ENCODE data around the gene CNOT4. TPM values are rescaled to one million over a fixed set of nuclear protein-coding genes. Genes with fewer than 3 reads are reported as not detected.

The CNOT4 gene
- total and polyA plus RNA-seq, 8 donors = 4.6 to 50.2 (median 10.9) TPM

DNA sequence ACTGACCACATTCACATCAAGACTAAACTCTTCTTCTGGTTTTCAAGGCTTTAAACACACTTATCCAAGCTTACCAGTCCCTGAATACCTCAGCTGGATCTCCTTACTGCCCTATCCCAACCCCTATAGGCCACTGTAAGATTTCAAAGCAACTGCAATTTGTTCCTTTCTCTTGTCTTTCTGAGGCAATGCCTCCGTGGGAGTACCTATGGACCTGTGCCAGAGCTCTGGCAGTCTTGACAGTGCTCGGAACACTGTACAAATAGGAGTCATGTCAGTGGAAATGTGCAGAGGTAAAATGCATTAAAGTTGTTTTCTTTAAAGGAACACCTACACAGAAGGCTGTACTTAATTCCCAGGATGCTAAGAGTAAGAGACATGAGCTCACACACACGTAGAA lies 124.7 kb downstream of the CNOT4 start:
- intact Hi-C loops (cut with DNase I; ENCODE audit: low total_unique reads) = no loop called here
- WGBS, 5 donors = 29 to 51% (median 42%) methylated on average over 3 of the region's 3 CpGs
- no peaks in the 10 kb centered on the region for H3K27me3 ChIP-seq
- no peak overlapping the region for H3K27ac ChIP-seq
- peak in 1 of 2 donors; percentile 36 for DNase-seq
- no peaks in the 10 kb centered on the region for H3K9me3 ChIP-seq
- H3K36me3 ChIP-seq = peaks cover 0 to 14% (median 2%) of the 10 kb centered on the region in 4 donors
- TF ChIP-seq EP300 (IDR thresholded peaks at IDR 0.05) (no peak), POLR2A (IDR thresholded peaks at IDR 0.05) (no peak)
- H3K4me1 ChIP-seq = peaks cover 0 to 22% (median 8%) of the 10 kb centered on the region in 4 donors
- H3K4me3 ChIP-seq = no peak overlapping the region

DNA sequence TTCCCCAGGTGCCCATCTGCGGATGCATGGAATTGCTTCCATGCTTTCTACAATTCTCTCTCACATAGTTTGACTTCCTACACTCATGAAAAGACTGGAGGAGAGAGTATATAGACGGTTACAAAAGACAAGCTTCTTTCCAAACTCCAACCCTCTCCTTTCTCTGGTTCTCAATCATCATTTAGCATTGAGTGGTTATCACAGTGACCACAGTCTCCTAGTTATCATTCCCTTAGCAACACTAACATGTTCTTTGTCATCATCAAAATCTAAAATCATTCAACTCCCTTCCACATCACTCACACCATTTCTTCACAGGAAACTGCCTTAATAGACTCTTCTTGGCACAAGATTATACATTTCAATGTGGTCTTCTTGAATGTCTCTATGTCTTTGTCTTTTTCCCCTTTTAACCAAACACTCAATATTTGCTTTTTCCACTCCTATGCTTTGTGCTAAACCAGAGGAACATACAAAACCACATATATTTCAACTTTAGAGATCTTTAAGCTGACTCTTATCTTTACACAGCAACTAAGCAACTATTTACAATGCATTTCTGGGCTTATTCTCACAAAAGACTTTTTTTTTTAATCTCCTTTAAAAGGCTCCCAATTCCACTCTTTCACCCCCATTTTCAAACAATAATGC lies 126.3 kb downstream of the CNOT4 start:
- H3K4me3 ChIP-seq = no peak overlapping the region
- intact Hi-C loops (cut with DNase I; ENCODE audit: low total_unique reads) = no loop called here
- H3K4me1 ChIP-seq = peaks cover 0 to 13% (median 6%) of the 10 kb centered on the region in 4 donors
- H3K9me3 ChIP-seq = no peaks in the 10 kb centered on the region
- no peak for DNase-seq
- peaks cover 0 to 12% (median under 1%) of the 10 kb centered on the region in 4 donors for H3K36me3 ChIP-seq
- TF ChIP-seq POLR2AphosphoS5 (IDR thresholded peaks at IDR 0.05) (no peak), EP300 (IDR thresholded peaks at IDR 0.05) (no peak), POLR2A (IDR thresholded peaks at IDR 0.05) (no peak)
- TF ChIP-seq, protein P1, sequence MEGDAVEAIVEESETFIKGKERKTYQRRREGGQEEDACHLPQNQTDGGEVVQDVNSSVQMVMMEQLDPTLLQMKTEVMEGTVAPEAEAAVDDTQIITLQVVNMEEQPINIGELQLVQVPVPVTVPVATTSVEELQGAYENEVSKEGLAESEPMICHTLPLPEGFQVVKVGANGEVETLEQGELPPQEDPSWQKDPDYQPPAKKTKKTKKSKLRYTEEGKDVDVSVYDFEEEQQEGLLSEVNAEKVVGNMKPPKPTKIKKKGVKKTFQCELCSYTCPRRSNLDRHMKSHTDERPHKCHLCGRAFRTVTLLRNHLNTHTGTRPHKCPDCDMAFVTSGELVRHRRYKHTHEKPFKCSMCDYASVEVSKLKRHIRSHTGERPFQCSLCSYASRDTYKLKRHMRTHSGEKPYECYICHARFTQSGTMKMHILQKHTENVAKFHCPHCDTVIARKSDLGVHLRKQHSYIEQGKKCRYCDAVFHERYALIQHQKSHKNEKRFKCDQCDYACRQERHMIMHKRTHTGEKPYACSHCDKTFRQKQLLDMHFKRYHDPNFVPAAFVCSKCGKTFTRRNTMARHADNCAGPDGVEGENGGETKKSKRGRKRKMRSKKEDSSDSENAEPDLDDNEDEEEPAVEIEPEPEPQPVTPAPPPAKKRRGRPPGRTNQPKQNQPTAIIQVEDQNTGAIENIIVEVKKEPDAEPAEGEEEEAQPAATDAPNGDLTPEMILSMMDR (IDR thresholded peaks at IDR 0.05) = no peak
- H3K27ac ChIP-seq = no peak overlapping the region
- WGBS, 5 donors = 71 to 87% (median 83%) methylated on average over 2 of the region's 2 CpGs
- no peaks in the 10 kb centered on the region for H3K27me3 ChIP-seq

DNA sequence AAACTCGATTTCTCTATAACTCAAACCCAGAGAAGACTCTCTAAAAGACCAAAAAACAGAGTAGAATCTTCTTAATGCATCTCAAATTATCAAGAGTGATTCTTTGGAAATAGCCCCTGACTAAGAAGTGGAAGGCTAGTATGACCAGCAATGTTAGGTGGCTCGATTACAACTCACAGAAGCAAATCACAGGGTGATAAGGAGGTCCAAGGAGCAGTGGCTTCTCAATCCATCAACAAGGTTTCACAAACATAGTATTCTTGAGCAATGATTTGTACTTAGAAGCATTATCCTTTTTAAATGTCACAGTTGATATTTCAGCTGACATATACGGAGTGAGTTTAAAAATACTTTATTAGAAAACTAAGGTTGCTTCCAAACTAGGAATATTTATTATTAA lies 127.7 kb downstream of the CNOT4 start:
- TF ChIP-seq, protein P1 (IDR thresholded peaks at IDR 0.05) = no peak
- intact Hi-C loops (cut with DNase I; ENCODE audit: low total_unique reads) = no loop called here
- H3K4me1 ChIP-seq = peaks cover 0 to 13% (median 6%) of the 10 kb centered on the region in 4 donors

GRCh38 chr7:135381369-135381768 lies 128.5 kb downstream of the CNOT4 start:
- Histone ChIP-seq H3K9me3 (no peaks in the 10 kb centered on the region), H3K27me3 (no peaks in the 10 kb centered on the region), H3K27ac (no peak overlapping the region), H3K4me1 (peaks cover 0 to 13% (median 6%) of the 10 kb centered on the region in 4 donors), H3K36me3 (no peaks in the 10 kb centered on the region), H3K4me3 (no peak overlapping the region)
- intact Hi-C loops (cut with DNase I; ENCODE audit: low total_unique reads) = no loop called here
- WGBS, 5 donors = 92 to 97% (median 96%) methylated on average over 1 of the region's 1 CpG
- DNase-seq = no peak
- no peak for TF ChIP-seq EP300 (IDR thresholded peaks at IDR 0.05)
- TF ChIP-seq, protein P1 (IDR thresholded peaks at IDR 0.05) = no peak
- TF ChIP-seq POLR2AphosphoS5 (IDR thresholded peaks at IDR 0.05) = no peak
- no peak for TF ChIP-seq POLR2A (IDR thresholded peaks at IDR 0.05)

More for the DNA sequence above, 127.7 kb downstream of the CNOT4 start:
- no peak overlapping the region for H3K4me3 ChIP-seq
- peaks cover 0 to 7% (median 0%) of the 10 kb centered on the region in 4 donors for H3K36me3 ChIP-seq
- no peaks in the 10 kb centered on the region for H3K27me3 ChIP-seq
- 83 to 90% (median 87%) methylated on average over 3 of the region's 3 CpGs for WGBS, 5 donors
- H3K9me3 ChIP-seq = no peaks in the 10 kb centered on the region
- no peak for DNase-seq
- no peak overlapping the region for H3K27ac ChIP-seq

GRCh38 chr7:135380351-135380750 lies 129.6 kb downstream of the CNOT4 start:
- Histone ChIP-seq H3K9me3 (no peaks in the 10 kb centered on the region), H3K27me3 (no peaks in the 10 kb centered on the region), H3K36me3 (no peaks in the 10 kb centered on the region), H3K27ac (no peak overlapping the region), H3K4me1 (peaks cover 0 to 4% (median under 1%) of the 10 kb centered on the region in 4 donors), H3K4me3 (no peak overlapping the region)
- intact Hi-C loops (cut with DNase I; ENCODE audit: low total_unique reads) = no loop called here
- DNase-seq = no peak
- TF ChIP-seq POLR2AphosphoS5 (IDR thresholded peaks at IDR 0.05) (no peak), POLR2A (IDR thresholded peaks at IDR 0.05) (no peak), EP300 (IDR thresholded peaks at IDR 0.05) (no peak)
- TF ChIP-seq, protein P1 (IDR thresholded peaks at IDR 0.05) = no peak

Measured in stomach (tissue), 9 donors.